H1 (cell line): ENCODE measurements around the gene INPP5E. TPM values are rescaled to one million over a fixed set of nuclear protein-coding genes. Genes with fewer than 3 reads are reported as not detected.

ENCODE experiments used
- CTCF ChIA-PET: fragments of 300-600 bp; sonication (Branson Sonifier 250); formaldehyde crosslinking; loops from one replicate; lab custom pipeline; 2021; ENCODE audit not compliant: partially characterized antibody; lab: Charles Lee
- POLR2A ChIA-PET: fragments of 300-600 bp; sonication (Branson Sonifier 250); formaldehyde crosslinking; loops from one replicate; lab custom pipeline; 2021; ENCODE audit warnings: inconsistent platforms; ENCODE audit not compliant: partially characterized antibody; lab: Charles Lee
- DNase-seq, 2 experiments: peaks; one replicate each; pipeline versions ENCODE4 v3.0.0 to v3.0.0-alpha.2; 2010 to 2022; ENCODE audit warnings: low spot score in 2 of 2, low read depth in 1 of 2, mixed read lengths in 1 of 2
- FAIRE-seq: peaks from 2 replicates; lab custom pipeline; 2011; peaks lifted over from hg19 to GRCh38; lab: Jason Lieb, UNC
- H2AFZ ChIP-seq: 2 replicates; pipeline ENCODE4 v1.8.1; 2012; ENCODE audit warnings: low read length, inconsistent platforms
- H2AK5ac ChIP-seq: 2 replicates; pipeline ENCODE4 v1.6.1; 2013; ENCODE audit warnings: low read depth, low read length
- H2BK120ac ChIP-seq: replicated peaks from 2 replicates; pipeline ENCODE3; 2013; ENCODE audit warnings: low read depth, low read length, inconsistent platforms
- H2BK12ac ChIP-seq: 2 replicates; pipeline ENCODE4 v1.6.1; 2013; ENCODE audit warnings: low read depth, low read length
- H2BK15ac ChIP-seq: 2 replicates; pipeline ENCODE4 v1.6.1; 2013; ENCODE audit warnings: low read length
- H2BK20ac ChIP-seq: 2 replicates; pipeline ENCODE4 v1.6.1; 2013; ENCODE audit warnings: low read length
- H2BK5ac ChIP-seq: 2 replicates; pipeline ENCODE4 v1.6.1; 2013; ENCODE audit warnings: low read depth, low read length
- H3K14ac ChIP-seq: 2 replicates; pipeline ENCODE4 v1.6.1; 2013; ENCODE audit warnings: inconsistent platforms; ENCODE audit not compliant: insufficient read length
- H3K18ac ChIP-seq: 2 replicates; pipeline ENCODE4 v1.6.1; 2013; ENCODE audit warnings: low read length; ENCODE audit errors: extremely low read depth
- H3K23ac ChIP-seq: 2 replicates; pipeline ENCODE4 v1.6.1; 2013; ENCODE audit warnings: inconsistent platforms; ENCODE audit not compliant: insufficient read length
- H3K23me2 ChIP-seq: 2 replicates; pipeline ENCODE4 v1.6.1; 2013; ENCODE audit warnings: low read depth, low read length
- H3K27ac ChIP-seq: 2 replicates; pipeline ENCODE4 v1.6.1; 2011; ENCODE audit warnings: low read depth, low read length, inconsistent platforms
- H3K27me3 ChIP-seq, 4 experiments: replicated peaks in 1 of 4; 1 replicate in 1 of 4; 2 replicates in 3 of 4; pipeline versions ENCODE4 v1.6.1 to v1.8.1; 2011 to 2013; ENCODE audit warnings: low read length in 3 of 4, mild to moderate bottlenecking in 3 of 4, inconsistent platforms in 2 of 4, mixed read lengths in 2 of 4, moderate library complexity in 1 of 4; ENCODE audit not compliant: control insufficient read depth in 3 of 4, insufficient read depth in 3 of 4; ENCODE audit errors: extremely low read depth in 1 of 4
- H3K36me3 ChIP-seq, 4 experiments: 2 replicates each; pipeline versions ENCODE4 v1.6.1 to v1.8.1; 2011 to 2013; ENCODE audit warnings: mild to moderate bottlenecking in 4 of 4, low read length in 3 of 4, moderate library complexity in 2 of 4, control low read depth in 1 of 4, inconsistent platforms in 1 of 4; ENCODE audit not compliant: insufficient read depth in 4 of 4, control insufficient read depth in 2 of 4
- H3K4ac ChIP-seq: replicated peaks from 2 replicates; pipeline ENCODE3; 2013; ENCODE audit warnings: low read length, low read depth, mixed read lengths, inconsistent platforms; ENCODE audit not compliant: insufficient read length
- H3K4me1 ChIP-seq, 4 experiments: replicated peaks in 1 of 4; 1 replicate in 1 of 4; 2 replicates in 3 of 4; pipeline versions ENCODE4 v1.6.1 to v1.8.1; 2011 to 2013; ENCODE audit warnings: low read length in 3 of 4, inconsistent platforms in 2 of 4, mixed read lengths in 1 of 4; ENCODE audit not compliant: insufficient read depth in 4 of 4, control insufficient read depth in 3 of 4
- H3K4me2 ChIP-seq, 2 experiments: 2 replicates each; pipeline versions ENCODE4 v1.6.1 to v1.8.1; 2011 to 2013; ENCODE audit warnings: low read depth in 2 of 2, low read length in 2 of 2, control low read depth in 1 of 2, inconsistent platforms in 1 of 2, mild to moderate bottlenecking in 1 of 2; ENCODE audit not compliant: insufficient read depth in 1 of 2
- H3K4me3 ChIP-seq, 4 experiments: fragments of 200-600, 300-600 bp in 1 of 4; sonication (generic), shearing (Covaris generic), sonication (Bioruptor Twin) in 1 of 4; 2 replicates each; pipeline versions ENCODE4 v1.5.1 to v1.8.1; 2011 to 2016; ENCODE audit warnings: low read length in 4 of 4, low read depth in 3 of 4, control low read depth in 2 of 4, inconsistent platforms in 2 of 4, mild to moderate bottlenecking in 2 of 4, mixed read lengths in 1 of 4, moderate library complexity in 1 of 4; ENCODE audit not compliant: insufficient read depth in 2 of 4; ENCODE audit errors: extremely low read depth in 1 of 4
- H3K56ac ChIP-seq: replicated peaks from 2 replicates; pipeline ENCODE3; 2013; ENCODE audit warnings: low read depth, mild to moderate bottlenecking, mixed read lengths, low read length, inconsistent platforms; ENCODE audit not compliant: insufficient read length
- H3K79me1 ChIP-seq: 2 replicates; pipeline ENCODE4 v1.6.1; 2013; ENCODE audit warnings: low read depth, low read length, control low read depth
- H3K79me2 ChIP-seq, 2 experiments: 2 replicates each; pipeline versions ENCODE4 v1.6.1 to v1.8.1; 2012 to 2013; ENCODE audit warnings: low read length in 2 of 2, mild to moderate bottlenecking in 2 of 2, inconsistent platforms in 1 of 2; ENCODE audit not compliant: insufficient read depth in 2 of 2, control insufficient read depth in 1 of 2
- H3K9ac ChIP-seq, 4 experiments: replicated peaks in 1 of 4; 1 replicate in 1 of 4; 2 replicates in 3 of 4; pipeline versions ENCODE4 v1.6.1 to v1.8.1; 2011 to 2013; ENCODE audit warnings: low read depth in 3 of 4, low read length in 3 of 4, control low read depth in 2 of 4, mild to moderate bottlenecking in 2 of 4, moderate library complexity in 2 of 4, inconsistent platforms in 1 of 4; ENCODE audit errors: extremely low read depth in 1 of 4
- H3K9me3 ChIP-seq, 2 experiments: 2 replicates each; pipeline versions ENCODE4 v1.6.1 to v1.8.1; 2012 to 2013; ENCODE audit warnings: mild to moderate bottlenecking in 2 of 2, moderate library complexity in 2 of 2, control low read depth in 1 of 2, inconsistent platforms in 1 of 2, low read depth in 1 of 2, low read length in 1 of 2, mixed read lengths in 1 of 2; ENCODE audit not compliant: insufficient read depth in 2 of 2
- H4K20me1 ChIP-seq, 2 experiments: replicated peaks in 1 of 2; 2 replicates each; pipeline versions ENCODE3 to v1.8.1; 2011 to 2013; ENCODE audit warnings: inconsistent platforms in 2 of 2, low read length in 2 of 2, mild to moderate bottlenecking in 1 of 2; ENCODE audit not compliant: insufficient read depth in 2 of 2, control insufficient read depth in 1 of 2
- H4K5ac ChIP-seq: 2 replicates; pipeline ENCODE4 v1.6.1; 2013; ENCODE audit warnings: low read length, low read depth, mixed read lengths, inconsistent platforms; ENCODE audit not compliant: insufficient read length
- H4K8ac ChIP-seq: 2 replicates; pipeline ENCODE4 v1.8.0; 2013; ENCODE audit warnings: mild to moderate bottlenecking, moderate library complexity, low read length, inconsistent platforms; ENCODE audit not compliant: insufficient read depth; ENCODE audit errors: extremely low read depth
- H4K91ac ChIP-seq: replicated peaks from 2 replicates; pipeline ENCODE3; 2013; ENCODE audit warnings: low read length, mixed read lengths, inconsistent platforms; ENCODE audit not compliant: insufficient read length
- ASH2L ChIP-seq: fragments of 200-600, 300-600 bp; sonication (generic); IDR thresholded peaks from one replicate; pipeline ENCODE4 v1.7.1; 2017; ENCODE audit warnings: low read length
- CBX8 ChIP-seq: fragments of 300-800, 300-1000 bp; sonication (generic); IDR thresholded peaks from 2 replicates; pipeline ENCODE4 v1.7.1; 2016; ENCODE audit warnings: low read depth, low read length, borderline replicate concordance
- KDM1A ChIP-seq: fragments of 200-600, 300-600 bp; sonication (generic); IDR thresholded peaks from 2 replicates; pipeline ENCODE4 v1.7.1; 2016; ENCODE audit warnings: mild to moderate bottlenecking, low read length, borderline replicate concordance
- POU5F1 ChIP-seq: IDR thresholded peaks from 2 replicates; pipeline ENCODE4 v1.6.1; 2011; ENCODE audit warnings: low read depth, mild to moderate bottlenecking, low read length, moderate library complexity
- TAF7 ChIP-seq: optimal IDR thresholded peaks from 2 replicates; pipeline ENCODE3; 2011; ENCODE audit warnings: low read depth, mild to moderate bottlenecking, inconsistent platforms, low read length, moderate library complexity, borderline replicate concordance
- TCF12 ChIP-seq: IDR thresholded peaks from 2 replicates; pipeline ENCODE4 v1.6.1; 2011; ENCODE audit warnings: low read depth, mild to moderate bottlenecking, low read length
- YY1 ChIP-seq: IDR thresholded peaks from 2 replicates; pipeline ENCODE4 v1.6.1; 2011; ENCODE audit warnings: low read depth, mild to moderate bottlenecking, low read length
- WGBS, 2 experiments: shearing (Covaris generic) in 1 of 2; methylation state at CpG; one replicate each; pipeline versions ENCODE4 v1.1.6 to v1.1.7; 2013 to 2015; ENCODE audit warnings: low lambda C conversion rate in 2 of 2, mixed read lengths in 2 of 2, inconsistent platforms in 1 of 2, low coverage in 1 of 2, missing lambda C conversion rate in 1 of 2; ENCODE audit not compliant: insufficient replicate concordance in 2 of 2, insufficient coverage in 1 of 2, insufficient read length in 1 of 2; ENCODE audit errors: extremely low coverage in 1 of 2, missing lambda C conversion rate in 1 of 2; 5-methylcytosine and 5-hydroxymethylcytosine counted together
- polyA plus RNA-seq, 7 experiments: library from polyadenylated mRNA; depleted of rRNA in 3 of 7; stranded (reverse) in 5 of 7; unstranded in 2 of 7; fragments of >200 nt in 5 of 7; fragments of 200-250 nt in 2 of 7; gene quantifications; 1 replicate in 5 of 7; 2 replicates in 1 of 7; 4 replicates in 1 of 7; pipeline versions ENCODE4 v1.2.1 to v1.2.3, GENCODE V29; 2011 to 2013; ENCODE audit warnings: missing spikeins in 2 of 7, mixed read lengths in 2 of 7
- total RNA-seq: library from RNA; stranded (reverse); fragmentation: NEBNext Ultra II Directional; extraction: Animal tissue kit (Norgen Biotek cat#: 25700); gene quantifications from 2 replicates; pipeline ENCODE4 v1.2.1, GENCODE V29; 2021
- TF ChIP-seq, protein P1 (sequence below), 3 experiments: IDR thresholded peaks; 1 replicate in 2 of 3; 2 replicates in 1 of 3; pipeline versions ENCODE4 v1.5.1 to v1.6.1; 2011; ENCODE audit warnings: low read length in 3 of 3, mild to moderate bottlenecking in 3 of 3, inconsistent platforms in 2 of 3, low read depth in 1 of 3, moderate library complexity in 1 of 3; ENCODE audit not compliant: insufficient read depth in 1 of 3; ENCODE audit errors: control extremely low read depth in 1 of 3
- TF ChIP-seq, protein P2 (sequence below): IDR thresholded peaks from 2 replicates; pipeline ENCODE4 v1.6.1; 2012; ENCODE audit warnings: inconsistent platforms
- TF ChIP-seq, protein P3 (sequence below): IDR thresholded peaks from 2 replicates; pipeline ENCODE4 v1.6.1; 2011; ENCODE audit warnings: low read depth, mild to moderate bottlenecking, low read length; ENCODE audit not compliant: insufficient read depth

Gene INPP5E
- total and polyA plus RNA-seq, 2 of the 8 experiments (the other 6 are each of a cell fraction or from before 2014, with no cell fraction given), result 8.7 to 11.3 TPM

DNA sequence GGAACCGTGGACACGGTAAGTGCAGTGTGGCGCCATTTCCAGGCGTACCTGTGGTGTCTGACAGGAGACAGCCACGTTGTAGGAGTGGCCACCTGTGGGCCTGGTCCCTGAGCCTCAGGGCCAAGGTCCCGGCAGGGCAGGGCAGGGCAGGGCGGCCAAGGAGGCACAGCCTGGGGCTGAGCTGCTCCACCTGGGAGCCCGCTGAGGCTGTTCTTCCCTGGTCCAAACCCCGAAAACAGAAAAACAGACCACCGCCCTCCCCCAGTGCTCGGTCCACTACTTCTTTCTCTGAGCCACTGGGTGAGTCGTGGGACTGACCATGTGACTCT is 20.6 kb downstream of the INPP5E start:
- Histone ChIP-seq H3K9me3 (no peaks in the 10 kb centered on the region), H2BK15ac (no peak overlapping the region), H4K20me1 (peaks cover 9 to 17% of the 10 kb centered on the region in 2 experiments), H3K4ac (no peak overlapping the region), H3K9ac (no peak overlapping the region), H4K8ac (no peak overlapping the region), H3K23ac (no peak overlapping the region), H3K4me3 (no peak overlapping the region), H2BK120ac (no peak overlapping the region), H2BK20ac (no peak overlapping the region), H2AFZ (no peak overlapping the region), H3K56ac (no peak overlapping the region), H2BK5ac (no peak overlapping the region), H3K4me1 (no peaks in the 10 kb centered on the region), H3K4me2 (no peak overlapping the region), H3K23me2 (no peaks in the 10 kb centered on the region), H2AK5ac (no peak overlapping the region), H4K5ac (no peak overlapping the region), H3K36me3 (peaks cover 39 to 70% (median 53%) of the 10 kb centered on the region in 4 experiments), H3K79me2 (peaks cover 0 to under 1% of the 10 kb centered on the region in 2 experiments; a peak in 1 of 4 replicates), H3K27me3 (no peaks in the 10 kb centered on the region), H3K79me1 (peaks cover 2% of the 10 kb centered on the region; the same call in 1 of the 2 replicates), H3K18ac (no peak overlapping the region), H3K27ac (no peak overlapping the region), H3K14ac (no peak overlapping the region), H4K91ac (no peak overlapping the region), H2BK12ac (no peak overlapping the region)
- DNase-seq (no peak), FAIRE-seq (no peak)
- POLR2A ChIA-PET, result interaction anchor here (0.6 to 4.4 kb wide), 7 partner anchors 11 to 51 kb away, joined by 3 to 25 read pairs (median 4); no protein-coding TSS in a partner anchor
- CTCF ChIA-PET, result interaction anchor here (0.8 to 1.1 kb wide), 2 partner anchors 12 to 22 kb away, joined by 3 to 6 read pairs; no protein-coding TSS in a partner anchor
- 95% methylated on average over 12 of the region's 12 CpGs; no CpG with 5 or more reads in 1 of the 2 experiments for WGBS, 2 experiments
- TF ChIP-seq YY1 (no peak), ASH2L (no peak), TAF7 (no peak), CBX8 (no peak), POU5F1 (no peak), TCF12 (no peak), KDM1A (no peak)
- TF ChIP-seq, protein P1, sequence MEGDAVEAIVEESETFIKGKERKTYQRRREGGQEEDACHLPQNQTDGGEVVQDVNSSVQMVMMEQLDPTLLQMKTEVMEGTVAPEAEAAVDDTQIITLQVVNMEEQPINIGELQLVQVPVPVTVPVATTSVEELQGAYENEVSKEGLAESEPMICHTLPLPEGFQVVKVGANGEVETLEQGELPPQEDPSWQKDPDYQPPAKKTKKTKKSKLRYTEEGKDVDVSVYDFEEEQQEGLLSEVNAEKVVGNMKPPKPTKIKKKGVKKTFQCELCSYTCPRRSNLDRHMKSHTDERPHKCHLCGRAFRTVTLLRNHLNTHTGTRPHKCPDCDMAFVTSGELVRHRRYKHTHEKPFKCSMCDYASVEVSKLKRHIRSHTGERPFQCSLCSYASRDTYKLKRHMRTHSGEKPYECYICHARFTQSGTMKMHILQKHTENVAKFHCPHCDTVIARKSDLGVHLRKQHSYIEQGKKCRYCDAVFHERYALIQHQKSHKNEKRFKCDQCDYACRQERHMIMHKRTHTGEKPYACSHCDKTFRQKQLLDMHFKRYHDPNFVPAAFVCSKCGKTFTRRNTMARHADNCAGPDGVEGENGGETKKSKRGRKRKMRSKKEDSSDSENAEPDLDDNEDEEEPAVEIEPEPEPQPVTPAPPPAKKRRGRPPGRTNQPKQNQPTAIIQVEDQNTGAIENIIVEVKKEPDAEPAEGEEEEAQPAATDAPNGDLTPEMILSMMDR (IDR thresholded peaks at IDR 0.05; ENCODE audit: control extremely low read depth in 1 of 3, insufficient read depth in 1 of 3, low read depth in 1 of 3, low read length in 3 of 3), result no peak
- TF ChIP-seq, protein P2, sequence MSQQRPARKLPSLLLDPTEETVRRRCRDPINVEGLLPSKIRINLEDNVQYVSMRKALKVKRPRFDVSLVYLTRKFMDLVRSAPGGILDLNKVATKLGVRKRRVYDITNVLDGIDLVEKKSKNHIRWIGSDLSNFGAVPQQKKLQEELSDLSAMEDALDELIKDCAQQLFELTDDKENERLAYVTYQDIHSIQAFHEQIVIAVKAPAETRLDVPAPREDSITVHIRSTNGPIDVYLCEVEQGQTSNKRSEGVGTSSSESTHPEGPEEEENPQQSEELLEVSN, result no peak
- TF ChIP-seq, protein P3, sequence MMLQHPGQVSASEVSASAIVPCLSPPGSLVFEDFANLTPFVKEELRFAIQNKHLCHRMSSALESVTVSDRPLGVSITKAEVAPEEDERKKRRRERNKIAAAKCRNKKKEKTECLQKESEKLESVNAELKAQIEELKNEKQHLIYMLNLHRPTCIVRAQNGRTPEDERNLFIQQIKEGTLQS, result no peak
